Lower lobe of right lung (tissue), 2 donors: Measurements from ENCODE around the gene COL18A1. TPM values are rescaled to one million over a fixed set of nuclear protein-coding genes. Genes with fewer than 3 reads are reported as not detected.

Source experiments
- ATAC-seq, 2 donors: fragments of 200-7000 bp; cut with Tn5 transposase; one replicate each; pipeline ENCODE4 v1.9.1; 2020 to 2022; ENCODE audit warnings: mild to moderate bottlenecking in 2 of 2, moderate library complexity in 2 of 2
- DNase-seq: peaks from one replicate; pipeline ENCODE4 v3.0.0-alpha.2; 2020
- H3K27ac ChIP-seq: fragments of 200-600 bp; one replicate; pipeline ENCODE4 v1.8.0; 2022
- H3K27me3 ChIP-seq: fragments of 200-600 bp; one replicate; pipeline ENCODE4 v1.8.0; 2022; ENCODE audit warnings: low read depth
- H3K36me3 ChIP-seq: fragments of 200-600 bp; one replicate; pipeline ENCODE4 v1.8.0; 2022; ENCODE audit warnings: mild to moderate bottlenecking
- H3K4me1 ChIP-seq: fragments of 200-600 bp; one replicate; pipeline ENCODE4 v1.8.0; 2022
- H3K4me3 ChIP-seq: fragments of 200-600 bp; one replicate; pipeline ENCODE4 v1.8.0; 2022; ENCODE audit warnings: mild to moderate bottlenecking
- H3K9me3 ChIP-seq: fragments of 200-600 bp; one replicate; pipeline ENCODE4 v1.8.0; 2022
- CTCF ChIP-seq: fragments of 200-600 bp; IDR thresholded peaks from one replicate; pipeline ENCODE4 v1.8.0; 2022; ENCODE audit warnings: antibody characterized with exemption, mild to moderate bottlenecking
- intact Hi-C: fragments of 100-400 bp; cut with DNase I; formaldehyde crosslinking; loops from one replicate; pipeline ENCODE4 v1.11.0; 2022
- total RNA-seq: library from RNA; stranded (reverse); fragmentation: NEBNext Ultra II Directional; extraction: Animal tissue kit (Norgen Biotek cat#: 25700); gene quantifications from one replicate; pipeline ENCODE4 v1.2.1, GENCODE V29; 2021
- donor health status: DM: no; HTN: yes; CAD: no; lungs with severe emphysema.

The COL18A1 gene
- total RNA-seq, 1 donor from 2014 or later = 45.1 TPM

DNA sequence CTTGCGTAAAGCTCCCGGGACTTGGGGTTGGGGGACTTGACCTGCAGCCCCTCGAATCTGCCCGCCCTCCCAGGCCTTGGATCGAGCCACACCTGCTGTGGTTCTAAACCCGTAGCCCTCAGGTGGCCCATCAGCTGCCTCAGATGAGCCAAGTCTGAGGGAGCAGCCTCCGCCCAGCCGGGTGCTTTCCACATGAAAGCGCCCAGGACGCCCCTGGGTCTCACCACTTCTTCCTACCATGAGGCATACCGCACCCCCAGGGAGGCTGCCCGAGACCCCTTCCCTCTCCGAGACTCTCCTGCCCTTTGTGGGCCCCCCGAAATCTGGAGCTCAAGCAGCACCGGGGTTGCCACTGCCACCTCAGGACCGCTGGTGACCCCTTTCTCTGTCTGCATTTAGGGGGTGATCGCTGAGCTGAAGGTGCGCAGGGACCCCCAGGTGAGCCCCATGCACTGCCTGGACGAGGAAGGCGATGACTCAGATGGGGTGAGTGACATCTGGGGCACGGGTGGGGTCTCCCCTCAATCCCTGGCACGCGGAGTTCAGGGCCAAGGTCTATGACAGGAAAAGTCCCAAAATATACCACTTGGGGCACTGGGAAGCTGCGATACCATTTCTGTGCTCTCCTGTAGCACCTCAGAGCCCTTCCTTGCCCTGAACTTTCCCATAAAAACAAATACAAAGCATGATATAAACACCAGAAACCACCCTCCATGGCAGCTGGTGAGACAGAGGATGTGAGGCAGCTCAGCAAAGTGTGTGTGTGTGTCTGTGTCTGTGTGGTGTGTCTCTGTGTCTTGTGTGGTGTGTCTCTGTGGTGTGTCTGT, 68.7 kb downstream of the COL18A1 start:
- no peak overlapping the region for H3K4me3 ChIP-seq
- H3K36me3 ChIP-seq = peaks cover 24% of the 10 kb centered on the region
- no peak for TF ChIP-seq CTCF
- intact Hi-C loops = no loop called here
- H3K4me1 ChIP-seq = peaks cover 51% of the 10 kb centered on the region
- no peak for DNase-seq
- no peaks in the 10 kb centered on the region for H3K9me3 ChIP-seq
- H3K27me3 ChIP-seq = no peaks in the 10 kb centered on the region
- no peak for ATAC-seq
- no peak overlapping the region for H3K27ac ChIP-seq

DNA sequence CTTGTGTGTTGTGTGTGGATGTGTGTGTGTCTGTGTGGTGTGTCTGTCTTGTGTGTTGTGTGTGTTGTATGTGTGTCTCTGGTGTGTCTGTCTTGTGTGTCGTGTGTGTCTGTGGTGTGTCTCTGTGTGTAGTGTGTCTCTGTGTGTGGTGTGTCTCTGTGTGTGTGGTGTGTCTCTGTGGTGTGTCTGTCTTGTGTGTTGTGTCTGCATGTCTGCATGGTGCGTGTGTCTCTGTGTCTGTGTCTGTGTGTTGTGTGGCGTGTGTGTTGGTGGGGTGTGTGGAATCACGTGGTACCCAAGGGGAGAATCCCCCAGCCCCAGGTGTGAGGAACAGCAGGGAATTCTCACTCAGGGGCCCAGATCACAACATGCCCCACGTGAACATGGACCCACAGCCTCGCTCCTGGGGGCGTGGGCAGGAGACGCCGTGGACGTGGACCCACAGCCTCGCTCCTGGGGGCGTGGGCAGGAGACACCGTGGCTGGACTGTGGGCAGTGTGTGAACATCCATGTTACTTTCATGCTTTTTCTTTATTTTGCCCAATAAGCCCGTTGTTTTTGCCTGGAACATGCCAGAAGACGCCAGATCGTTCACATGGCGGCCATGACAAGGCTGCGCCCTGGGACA, 69.5 kb downstream of the COL18A1 start:
- intact Hi-C loops = no loop called here
- TF ChIP-seq CTCF = no peak

DNA sequence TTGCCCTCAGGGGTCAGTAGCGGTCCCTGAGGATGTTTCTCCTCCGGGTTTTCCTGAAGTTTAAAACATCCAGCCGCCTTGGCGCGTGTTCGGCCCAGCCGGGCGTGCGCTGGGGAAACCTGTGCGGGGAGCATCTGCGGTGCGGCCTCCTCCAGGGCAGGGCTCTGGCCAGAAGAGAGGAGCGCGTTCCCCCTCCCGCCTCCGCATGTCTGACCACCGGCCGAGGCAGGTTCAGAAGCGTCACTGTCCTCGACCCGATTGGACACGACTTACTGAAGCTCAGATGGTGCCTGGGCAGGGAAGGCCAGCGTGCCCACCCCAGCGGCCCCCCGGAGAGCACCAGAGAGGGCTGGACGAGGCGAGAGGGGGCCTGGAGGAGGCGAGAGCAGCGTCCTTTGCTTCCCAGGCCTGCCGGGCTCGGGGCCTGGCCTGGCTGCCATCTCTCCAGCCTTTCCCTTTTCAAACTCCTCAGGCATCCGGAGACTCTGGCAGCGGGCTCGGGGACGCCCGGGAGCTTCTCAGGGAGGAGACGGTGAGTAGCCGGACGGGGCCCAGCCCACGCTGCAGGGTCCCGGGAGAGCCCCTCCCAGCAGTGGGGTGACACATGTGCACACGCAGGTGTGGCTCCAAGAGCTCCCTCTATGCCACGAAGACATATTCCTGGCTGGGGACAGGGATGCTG, 70.2 kb downstream of the COL18A1 start:
- H3K4me1 ChIP-seq = peaks cover 45% of the 10 kb centered on the region
- no peak overlapping the region for H3K27ac ChIP-seq
- DNase-seq (no peak), ATAC-seq (no peak)
- H3K9me3 ChIP-seq = no peaks in the 10 kb centered on the region
- H3K27me3 ChIP-seq = no peaks in the 10 kb centered on the region
- H3K36me3 ChIP-seq = peaks cover 28% of the 10 kb centered on the region
- intact Hi-C loops = no loop called here
- no peak for TF ChIP-seq CTCF
- no peak overlapping the region for H3K4me3 ChIP-seq

More for the DNA sequence above, 69.5 kb downstream of the COL18A1 start:
- ATAC-seq (no peak), DNase-seq (no peak)
- Histone ChIP-seq H3K36me3 (peaks cover 25% of the 10 kb centered on the region), H3K27ac (no peak overlapping the region), H3K9me3 (no peaks in the 10 kb centered on the region), H3K4me3 (no peak overlapping the region), H3K27me3 (no peaks in the 10 kb centered on the region), H3K4me1 (peaks cover 52% of the 10 kb centered on the region)

DNA sequence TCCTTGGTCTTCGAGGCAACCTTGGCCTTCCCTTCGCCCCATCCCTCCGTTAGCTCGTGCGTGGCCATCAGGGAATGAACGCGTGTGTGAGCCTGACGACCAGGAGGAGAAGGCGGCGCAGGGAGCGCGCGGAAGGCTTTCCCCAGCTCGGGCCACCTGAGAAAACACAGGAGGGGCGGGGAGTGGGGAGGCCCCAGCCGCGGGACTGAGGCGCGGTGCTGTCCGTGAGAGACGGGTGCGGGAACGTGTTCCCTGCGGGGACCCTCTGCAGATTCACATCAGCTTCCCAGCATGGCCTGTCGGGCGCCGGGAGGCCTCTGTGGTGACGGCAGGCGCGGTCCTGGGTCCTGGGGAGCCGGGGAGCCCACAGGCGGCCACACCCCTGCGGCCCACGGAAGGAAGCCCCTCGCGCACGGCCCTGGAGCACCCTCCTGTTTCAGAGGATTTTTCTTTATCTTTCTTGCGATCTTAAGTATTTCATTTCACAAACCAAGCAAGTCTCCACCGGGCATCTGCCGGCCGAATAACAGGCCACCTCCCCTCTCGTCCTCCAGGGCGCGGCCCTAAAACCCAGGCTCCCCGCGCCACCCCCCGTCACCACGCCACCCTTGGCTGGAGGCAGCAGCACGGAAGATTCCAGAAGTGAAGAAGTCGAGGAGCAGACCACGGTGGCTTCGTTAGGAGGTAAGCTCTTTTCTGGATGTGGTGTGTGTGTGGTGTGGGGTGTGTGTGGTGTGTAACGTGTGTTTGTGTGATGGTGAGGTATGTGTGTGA, 71.0 kb downstream of the COL18A1 start:
- intact Hi-C loops = no loop called here
- DNase-seq (no peak), ATAC-seq (no peak)
- Histone ChIP-seq H3K27me3 (no peaks in the 10 kb centered on the region), H3K4me1 (peaks cover 38% of the 10 kb centered on the region), H3K36me3 (peaks cover 31% of the 10 kb centered on the region), H3K9me3 (no peaks in the 10 kb centered on the region), H3K27ac (no peak overlapping the region), H3K4me3 (no peak overlapping the region)
- no peak for TF ChIP-seq CTCF

DNA sequence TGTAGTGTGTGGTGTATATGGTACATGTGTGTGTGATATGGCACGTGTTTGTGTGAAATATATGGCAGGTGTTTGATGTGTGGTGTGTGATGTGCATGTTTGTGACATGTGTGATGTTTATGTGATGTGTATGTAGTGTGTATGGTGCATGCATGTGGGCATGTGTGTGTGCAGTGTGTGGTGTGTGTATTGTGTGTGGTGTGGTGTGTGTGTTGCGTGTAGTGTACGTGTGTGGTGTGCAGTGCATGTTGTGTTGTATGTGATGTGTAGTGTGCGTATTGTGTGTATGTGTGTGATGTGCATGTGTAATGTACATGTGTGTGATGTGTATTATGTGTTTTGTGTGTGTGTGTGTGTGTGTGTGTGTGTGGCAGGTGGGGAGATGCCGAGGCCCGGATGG, 71.6 kb downstream of the COL18A1 start:
- intact Hi-C loops = no loop called here
- peaks cover 31% of the 10 kb centered on the region for H3K36me3 ChIP-seq
- no peak for DNase-seq

More for the DNA sequence above, 71.6 kb downstream of the COL18A1 start:
- TF ChIP-seq CTCF = no peak
- no peaks in the 10 kb centered on the region for H3K9me3 ChIP-seq
- H3K4me1 ChIP-seq = peaks cover 32% of the 10 kb centered on the region
- no peak for ATAC-seq
- H3K27ac ChIP-seq = no peak overlapping the region
- H3K27me3 ChIP-seq = no peaks in the 10 kb centered on the region
- H3K4me3 ChIP-seq = no peak overlapping the region
